Muscle layer of colon (tissue), 2 donors: ENCODE results near the gene STUB1.

Source experiments
- H3K27ac ChIP-seq: one replicate; pipeline ENCODE4 v1.7.0; 2013; ENCODE audit warnings: low read depth, mild to moderate bottlenecking, low read length, moderate library complexity
- H3K27me3 ChIP-seq, 2 donors: one replicate each; pipeline ENCODE4 v1.7.0; 2013; ENCODE audit warnings: low read length in 2 of 2, mild to moderate bottlenecking in 2 of 2; ENCODE audit not compliant: insufficient read depth in 2 of 2, control insufficient read depth in 1 of 2
- H3K36me3 ChIP-seq: one replicate; pipeline ENCODE4 v1.7.0; 2013; ENCODE audit warnings: mild to moderate bottlenecking, low read length; ENCODE audit not compliant: insufficient read depth
- H3K4me1 ChIP-seq: one replicate; pipeline ENCODE4 v1.7.0; 2013; ENCODE audit warnings: mild to moderate bottlenecking, low read length; ENCODE audit not compliant: insufficient read depth
- H3K4me3 ChIP-seq, 2 donors: one replicate each; pipeline ENCODE4 v1.7.0; 2013; ENCODE audit warnings: low read length in 2 of 2, low read depth in 1 of 2, mild to moderate bottlenecking in 1 of 2, moderate library complexity in 1 of 2
- H3K9ac ChIP-seq: one replicate; pipeline ENCODE4 v1.7.0; 2013; ENCODE audit warnings: low read length
- H3K9me3 ChIP-seq: one replicate; pipeline ENCODE4 v1.7.0; 2013; ENCODE audit warnings: mild to moderate bottlenecking, low read length
- donor health status: abdominal sarcoma.
- donor health status: Adenocarcinoma of cecum.

Gene STUB1

DNA sequence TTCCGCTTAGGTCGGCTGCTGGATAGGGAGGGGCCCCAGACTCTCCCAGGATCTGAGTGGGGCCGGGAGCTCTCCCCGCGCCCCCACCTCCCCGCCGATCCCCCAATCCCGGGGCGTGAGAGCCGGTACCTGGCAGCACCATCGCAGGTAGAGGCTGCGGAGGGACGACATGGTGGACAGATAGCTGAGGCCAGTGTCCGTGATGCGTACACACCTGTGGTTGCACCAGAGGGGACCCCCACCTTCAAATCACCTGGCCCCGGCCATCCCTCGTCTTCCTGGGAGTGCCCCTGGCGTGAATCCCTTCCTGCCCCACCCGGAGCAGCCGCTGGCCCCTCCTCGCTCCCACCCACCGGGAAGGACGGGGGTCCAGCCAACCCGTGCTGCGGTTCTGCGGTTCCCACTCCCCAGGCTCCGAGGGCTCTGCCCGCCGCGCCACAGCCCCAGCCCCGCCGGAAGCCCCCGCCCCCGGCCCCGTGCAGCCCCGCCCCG, 14.7 kb downstream of the STUB1 start:
- no peaks in the 10 kb centered on the region for H3K4me1 ChIP-seq
- no peak overlapping the region for H3K4me3 ChIP-seq
- H3K27me3 ChIP-seq: peaks cover 0 to 46% of the 10 kb centered on the region in 2 donors

DNA sequence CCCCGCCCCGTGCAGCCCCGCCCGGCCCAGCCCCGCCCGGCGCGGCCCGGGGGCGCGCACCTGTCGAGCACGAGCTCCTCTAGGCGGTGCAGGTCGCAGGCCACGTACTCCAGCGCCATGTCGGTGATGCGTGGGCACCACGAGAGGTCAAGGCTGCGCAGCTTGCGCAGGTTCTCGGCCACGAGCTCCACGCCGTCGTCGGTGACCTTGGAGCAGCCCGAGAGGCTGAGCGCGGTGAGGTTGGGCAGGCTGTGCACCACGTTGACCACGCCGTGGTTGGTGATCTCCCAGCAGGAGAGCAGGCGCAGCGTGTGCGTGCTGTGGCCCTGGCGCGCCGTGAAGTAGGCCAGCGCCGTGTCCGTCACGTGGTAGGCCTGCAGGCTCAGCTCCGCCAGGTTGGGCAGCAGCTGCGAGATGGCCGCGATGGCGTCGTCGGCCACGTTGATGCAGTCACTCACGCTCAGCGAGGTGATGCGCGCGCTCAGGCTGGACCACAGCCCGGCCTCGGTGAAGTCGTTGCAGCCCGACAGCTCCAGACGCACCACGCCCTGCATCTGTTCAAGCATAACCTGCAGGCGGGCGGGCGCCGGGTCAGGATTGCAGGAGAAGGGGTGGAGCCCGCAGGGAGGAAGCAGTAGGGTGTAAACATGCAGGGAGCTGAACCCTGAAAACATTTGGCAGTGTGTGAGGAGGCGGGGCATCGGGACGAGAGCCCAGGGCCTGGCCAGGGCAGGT, 15.3 kb downstream of the STUB1 start:
- H3K9me3 ChIP-seq: no peaks in the 10 kb centered on the region
- no peak overlapping the region for H3K9ac ChIP-seq
- peaks cover 0 to 52% of the 10 kb centered on the region in 2 donors for H3K27me3 ChIP-seq
- no peak overlapping the region for H3K4me3 ChIP-seq
- H3K36me3 ChIP-seq: no peaks in the 10 kb centered on the region
- H3K4me1 ChIP-seq: no peaks in the 10 kb centered on the region
- H3K27ac ChIP-seq: no peak overlapping the region

More for the DNA sequence above, 14.7 kb downstream of the STUB1 start:
- no peak overlapping the region for H3K27ac ChIP-seq
- H3K9ac ChIP-seq: no peak overlapping the region
- H3K9me3 ChIP-seq: no peaks in the 10 kb centered on the region
- H3K36me3 ChIP-seq: no peaks in the 10 kb centered on the region

DNA sequence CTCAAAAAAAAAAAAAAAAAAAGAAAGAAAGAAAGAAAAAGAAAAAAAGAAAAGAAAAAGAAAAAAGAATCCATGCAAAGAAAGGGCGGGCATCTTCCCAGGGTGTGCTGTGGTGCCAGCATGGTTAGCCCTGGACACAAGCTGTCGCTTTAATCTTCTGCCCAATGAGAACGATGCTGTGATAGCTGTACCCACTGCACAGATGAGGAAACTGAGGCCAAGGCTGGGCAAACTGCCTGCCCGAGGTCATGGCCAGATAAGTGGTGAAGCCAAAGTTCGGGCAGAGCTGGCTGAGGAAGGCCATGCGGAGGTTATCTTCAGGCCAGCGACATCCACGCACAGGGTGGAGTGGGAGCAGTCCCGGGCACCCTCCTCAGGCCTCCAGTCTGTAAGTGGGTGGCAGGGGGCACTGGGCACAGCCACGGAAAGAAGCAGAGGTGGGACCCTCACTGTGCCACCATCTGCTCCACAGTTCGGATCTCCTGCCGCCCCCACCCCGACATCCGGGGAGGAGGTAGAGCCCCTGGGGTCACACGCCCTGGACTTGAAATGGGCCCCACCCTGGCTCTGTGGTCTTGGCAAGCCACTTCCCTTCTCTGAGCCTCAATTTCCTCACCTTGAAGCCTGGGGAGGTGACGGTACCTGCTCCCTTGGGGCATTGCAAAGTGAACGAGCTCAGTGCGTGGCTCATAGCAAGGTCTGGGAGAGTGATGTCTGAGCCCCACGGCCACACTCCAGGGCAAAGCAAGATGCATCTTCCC, 18.9 kb downstream of the STUB1 start:
- peaks cover 10 to 71% of the 10 kb centered on the region in 2 donors for H3K27me3 ChIP-seq
- H3K27ac ChIP-seq: no peak overlapping the region
- no peaks in the 10 kb centered on the region for H3K36me3 ChIP-seq
- H3K9me3 ChIP-seq: no peaks in the 10 kb centered on the region
- H3K4me1 ChIP-seq: no peaks in the 10 kb centered on the region
- no peak overlapping the region for H3K9ac ChIP-seq
- no peak overlapping the region for H3K4me3 ChIP-seq

- no peak overlapping the region for H3K9ac ChIP-seq
- H3K27ac ChIP-seq: no peak overlapping the region
- no peaks in the 10 kb centered on the region for H3K36me3 ChIP-seq
- H3K27me3 ChIP-seq: peaks cover 13 to 65% of the 10 kb centered on the region in 2 donors
- H3K4me3 ChIP-seq: no peak overlapping the region
- H3K9me3 ChIP-seq: no peaks in the 10 kb centered on the region
- no peaks in the 10 kb centered on the region for H3K4me1 ChIP-seq
These were observed 20.7 kb downstream of the STUB1 start for GRCh38 chr16:700684-701584.

DNA sequence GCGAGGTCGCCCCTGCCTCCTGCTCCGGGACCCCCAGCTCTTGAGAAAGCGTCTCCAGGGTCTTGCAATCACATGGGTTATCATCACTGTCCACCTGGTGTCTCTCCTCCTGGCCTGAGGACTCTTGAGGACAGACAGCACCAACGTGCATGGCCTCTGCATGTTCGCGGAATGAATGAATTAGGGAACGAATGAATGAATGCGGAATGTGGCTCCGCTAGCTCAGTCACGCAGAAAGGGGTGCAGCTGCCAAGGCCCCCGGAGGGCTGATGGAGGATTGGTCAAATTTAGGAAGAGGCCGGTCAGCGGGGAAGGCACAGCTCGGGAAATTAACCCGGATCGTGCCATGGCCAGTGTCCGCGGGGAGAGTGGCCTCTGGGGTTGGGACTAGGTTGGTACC, 22.1 kb downstream of the STUB1 start:
- no peaks in the 10 kb centered on the region for H3K4me1 ChIP-seq
- H3K27ac ChIP-seq: no peak overlapping the region
- H3K27me3 ChIP-seq: peaks cover 17 to 74% of the 10 kb centered on the region in 2 donors
- no peak overlapping the region for H3K4me3 ChIP-seq
- H3K9ac ChIP-seq: no peak overlapping the region
- H3K9me3 ChIP-seq: no peaks in the 10 kb centered on the region
- H3K36me3 ChIP-seq: no peaks in the 10 kb centered on the region

DNA sequence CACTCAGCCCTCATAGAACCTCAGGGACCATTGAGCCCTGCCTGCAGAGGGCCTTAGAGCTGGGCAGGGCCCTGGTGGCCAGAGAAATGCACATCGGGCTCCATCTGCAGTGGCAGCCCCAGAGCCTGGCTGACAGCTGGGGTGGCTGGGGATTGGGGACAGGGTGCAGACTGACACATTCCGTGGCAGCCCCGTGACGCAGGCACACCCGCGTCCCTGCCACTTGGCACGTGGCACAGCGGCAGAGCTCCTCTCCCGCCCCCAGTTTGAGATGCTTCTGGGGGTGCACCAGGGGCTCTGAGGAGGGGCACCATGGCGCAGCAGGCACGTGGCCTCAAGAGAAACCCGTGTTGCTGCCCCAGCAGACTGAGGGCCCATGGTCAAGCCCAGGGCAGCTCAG, 23.2 kb downstream of the STUB1 start:
- peaks cover 28 to 85% of the 10 kb centered on the region in 2 donors for H3K27me3 ChIP-seq
- H3K27ac ChIP-seq: no peak overlapping the region
- H3K36me3 ChIP-seq: no peaks in the 10 kb centered on the region
- no peaks in the 10 kb centered on the region for H3K9me3 ChIP-seq
- H3K4me1 ChIP-seq: no peaks in the 10 kb centered on the region
- H3K9ac ChIP-seq: no peak overlapping the region
- H3K4me3 ChIP-seq: no peak overlapping the region

- H3K4me3 ChIP-seq: no peak overlapping the region
- H3K36me3 ChIP-seq: no peaks in the 10 kb centered on the region
- no peak overlapping the region for H3K27ac ChIP-seq
- no peaks in the 10 kb centered on the region for H3K4me1 ChIP-seq
- H3K27me3 ChIP-seq: peaks cover 34 to 91% of the 10 kb centered on the region in 2 donors
- H3K9me3 ChIP-seq: no peaks in the 10 kb centered on the region
- no peak overlapping the region for H3K9ac ChIP-seq
These were observed 23.8 kb downstream of the STUB1 start for GRCh38 chr16:704047-704446.

DNA sequence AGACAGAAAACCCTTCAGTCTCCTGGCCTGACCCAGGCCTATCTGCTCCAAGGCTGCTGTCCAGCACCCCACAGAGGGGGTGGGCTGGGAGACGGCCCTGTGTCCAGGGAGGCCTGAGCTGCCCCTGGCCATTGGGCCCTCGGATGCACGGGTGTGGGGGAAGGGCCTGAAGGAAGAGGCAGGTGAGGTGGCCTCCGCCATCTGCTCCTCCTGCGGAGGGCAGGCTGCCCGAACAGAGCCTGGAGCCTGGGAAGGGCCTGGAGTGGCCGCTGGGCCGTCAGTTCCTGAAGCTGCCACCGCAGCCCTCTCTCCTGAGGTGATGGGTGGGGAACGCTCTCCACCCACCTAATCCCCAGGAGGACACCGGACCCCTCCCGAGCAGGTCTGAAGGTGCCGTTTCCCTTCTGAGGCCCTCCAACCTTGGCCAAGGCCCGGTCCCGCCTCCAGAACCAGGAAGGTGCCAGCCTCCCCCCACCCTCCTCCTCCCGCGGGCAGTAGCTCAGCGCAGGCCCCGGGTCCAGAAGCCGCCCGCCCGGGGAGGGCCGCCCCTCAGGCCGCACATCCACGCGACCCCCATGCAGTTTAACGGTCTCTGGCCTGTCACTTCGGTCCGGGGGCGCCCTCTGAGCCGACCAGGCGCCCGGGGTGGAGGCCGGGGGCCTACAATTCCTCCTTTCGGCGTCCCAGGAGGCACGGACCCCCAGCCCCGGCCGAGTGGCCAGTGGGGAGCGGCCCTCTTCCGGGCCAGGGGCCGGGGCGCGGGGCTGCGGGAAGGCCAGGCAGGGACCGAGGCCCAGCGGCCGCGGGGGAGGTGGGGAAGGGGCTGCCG, 24.6 kb downstream of the STUB1 start:
- H3K4me3 ChIP-seq: no peak overlapping the region
- no peaks in the 10 kb centered on the region for H3K9me3 ChIP-seq
- no peak overlapping the region for H3K27ac ChIP-seq
- H3K27me3 ChIP-seq: peaks cover 41 to 91% of the 10 kb centered on the region in 2 donors
- no peaks in the 10 kb centered on the region for H3K4me1 ChIP-seq
- no peak overlapping the region for H3K9ac ChIP-seq
- H3K36me3 ChIP-seq: no peaks in the 10 kb centered on the region

GRCh38 chr16:705431-706188, 25.4 kb downstream of the STUB1 start, which contains the start of gene FBXL16:
FBXL16 (minus strand) TSS chr16:705801; CDS start chr16:697405, 8,396 bp downstream.
- no peak within 1 kb of the TSS for H3K9ac ChIP-seq
- no peaks in the 10 kb centered on the region for H3K36me3 ChIP-seq
- H3K27me3 ChIP-seq: peaks cover 50 to 91% of the 10 kb centered on the region in 2 donors
- H3K9me3 ChIP-seq: no peaks in the 10 kb centered on the region
- H3K4me1 ChIP-seq: no peaks in the 10 kb centered on the region
- H3K27ac ChIP-seq: no peak within 1 kb of the TSS
- H3K4me3 ChIP-seq: no peak within 1 kb of the TSS
